CD14-positive monocyte (primary cell): ENCODE data around the gene CCDC160. TPM values are rescaled to one million over a fixed set of nuclear protein-coding genes. Genes with fewer than 3 reads are reported as not detected.

Source experiments
- DNase-seq, 3 donors: peaks; one replicate each; pipeline ENCODE4 v3.0.0-alpha.2; 2011 to 2022
- H2AFZ ChIP-seq: 2 replicates; pipeline ENCODE4 v1.6.0; 2012; ENCODE audit warnings: mild to moderate bottlenecking, low read depth, low read length, inconsistent platforms; ENCODE audit not compliant: insufficient read depth, poor library complexity, severe bottlenecking
- H3K27ac ChIP-seq, 2 donors: 1 replicate in 1 of 2; 2 replicates in 1 of 2; pipeline ENCODE4 v1.5.1; 2012 to 2013; ENCODE audit warnings: low read length in 2 of 2, control low read depth in 1 of 2, inconsistent platforms in 1 of 2, low read depth in 1 of 2, mild to moderate bottlenecking in 1 of 2
- H3K27me3 ChIP-seq, 2 donors: one replicate each; pipeline versions ENCODE4 v1.6.0 to v1.6.1; 2011 to 2013; ENCODE audit warnings: low read length in 2 of 2; ENCODE audit not compliant: control insufficient read depth in 2 of 2, insufficient read depth in 2 of 2
- H3K36me3 ChIP-seq, 2 donors: replicated peaks in 1 of 2; 1 replicate in 1 of 2; 2 replicates in 1 of 2; pipeline versions ENCODE4 v1.5.1 to v1.6.1; 2012 to 2013; ENCODE audit warnings: low read length in 2 of 2, control low read depth in 1 of 2, inconsistent platforms in 1 of 2, mild to moderate bottlenecking in 1 of 2; ENCODE audit not compliant: insufficient read depth in 2 of 2, control insufficient read depth in 1 of 2
- H3K4me1 ChIP-seq, 2 donors: 1 replicate in 1 of 2; 2 replicates in 1 of 2; pipeline versions ENCODE4 v1.5.1 to v1.6.1; 2012 to 2013; ENCODE audit warnings: low read length in 2 of 2, control low read depth in 1 of 2, inconsistent platforms in 1 of 2, mild to moderate bottlenecking in 1 of 2, moderate library complexity in 1 of 2; ENCODE audit not compliant: insufficient read depth in 2 of 2, control insufficient read depth in 1 of 2
- H3K4me2 ChIP-seq: replicated peaks from 2 replicates; pipeline ENCODE3; 2012; ENCODE audit warnings: low read length, moderate library complexity, mild to moderate bottlenecking; ENCODE audit not compliant: poor library complexity, severe bottlenecking; ENCODE audit errors: extremely low read depth
- H3K4me3 ChIP-seq, 3 experiments: fragments of 200-600 bp in 1 of 3; sonication (generic) in 1 of 3; replicated peaks in 1 of 3; 1 replicate in 2 of 3; 2 replicates in 1 of 3; pipeline ENCODE4 v1.5.1; 2011 to 2013; ENCODE audit warnings: low read length in 3 of 3, mild to moderate bottlenecking in 3 of 3, control low read depth in 2 of 3, low read depth in 2 of 3, inconsistent platforms in 1 of 3, moderate library complexity in 1 of 3
- H3K79me2 ChIP-seq: 2 replicates; pipeline ENCODE4 v1.6.0; 2012; ENCODE audit warnings: mild to moderate bottlenecking, control low read depth, inconsistent platforms, low read length, moderate library complexity; ENCODE audit not compliant: insufficient read depth
- H3K9ac ChIP-seq: 2 replicates; pipeline ENCODE4 v1.6.0; 2017; ENCODE audit warnings: low read length, mild to moderate bottlenecking; ENCODE audit not compliant: insufficient read depth, poor library complexity, severe bottlenecking
- H3K9me3 ChIP-seq, 2 donors: replicated peaks in 1 of 2; 1 replicate in 1 of 2; 2 replicates in 1 of 2; pipeline versions ENCODE4 v1.5.1 to v1.6.1; 2012 to 2013; ENCODE audit warnings: low read length in 2 of 2, control low read depth in 1 of 2; ENCODE audit not compliant: control insufficient read depth in 1 of 2, insufficient read depth in 1 of 2
- H4K20me1 ChIP-seq: 2 replicates; pipeline ENCODE4 v1.6.0; 2012; ENCODE audit warnings: mild to moderate bottlenecking, low read length, control low read depth, moderate library complexity; ENCODE audit not compliant: insufficient read depth
- H3K27ac Mint-ChIP-seq, 7 donors: one replicate each; pipeline ENCODE4 v1.8.0; 2020; ENCODE audit warnings: mild to moderate bottlenecking in 7 of 7, mixed read lengths in 7 of 7, moderate library complexity in 6 of 7, inconsistent platforms in 2 of 7
- H3K27me3 Mint-ChIP-seq, 3 donors: one replicate each; pipeline ENCODE4 v1.8.0; 2021 to 2022; ENCODE audit warnings: low read depth in 3 of 3, mild to moderate bottlenecking in 3 of 3, mixed read lengths in 3 of 3, moderate library complexity in 3 of 3, inconsistent platforms in 1 of 3
- H3K36me3 Mint-ChIP-seq, 2 donors: one replicate each; pipeline ENCODE4 v1.8.0; 2020; ENCODE audit warnings: mixed read lengths in 2 of 2, inconsistent platforms in 1 of 2, mild to moderate bottlenecking in 1 of 2
- H3K4me1 Mint-ChIP-seq: one replicate; pipeline ENCODE4 v1.8.0; 2020; ENCODE audit warnings: mild to moderate bottlenecking, mixed read lengths
- H3K4me3 Mint-ChIP-seq, 2 donors: one replicate each; pipeline ENCODE4 v1.8.0; 2020; ENCODE audit warnings: mild to moderate bottlenecking in 2 of 2, mixed read lengths in 2 of 2, moderate library complexity in 1 of 2
- H3K9me3 Mint-ChIP-seq, 7 donors: one replicate each; pipeline ENCODE4 v1.8.0; 2020 to 2022; ENCODE audit warnings: mixed read lengths in 7 of 7, mild to moderate bottlenecking in 6 of 7, moderate library complexity in 6 of 7, inconsistent platforms in 2 of 7
- CTCF ChIP-seq: fragments of 200-600 bp; IDR thresholded peaks from one replicate; pipeline ENCODE4 v1.8.0; 2022; ENCODE audit warnings: antibody characterized with exemption, mild to moderate bottlenecking
- WGBS: methylation state at CpG from one replicate; pipeline ENCODE4 v1.1.5; 2013; ENCODE audit warnings: missing lambda C conversion rate; ENCODE audit not compliant: insufficient coverage; 5-methylcytosine and 5-hydroxymethylcytosine counted together
- intact Hi-C, 2 donors: fragments of 100-400 bp; cut with micrococcal nuclease; formaldehyde crosslinking; loops; one replicate each; pipeline versions ENCODE4 v1.15.0 to v1.15.1; 2023
- polyA minus RNA-seq: library from RNA; depleted of rRNA, polyadenylated mRNA; stranded (reverse); fragments of >200 nt; gene quantifications from 2 replicates; pipeline ENCODE4 v1.2.3, GENCODE V29; 2012
- polyA plus RNA-seq, 3 donors: library from polyadenylated mRNA; depleted of rRNA in 1 of 3; unstranded in 2 of 3; stranded (reverse) in 1 of 3; fragments of 300-500 nt in 2 of 3; fragments of >200 nt in 1 of 3; fragmentation: Illumina TruSeq in 2 of 3; gene quantifications; 1 replicate in 2 of 3; 2 replicates in 1 of 3; pipeline ENCODE4 v1.2.3, GENCODE V29; 2012 to 2021
- total RNA-seq, 12 experiments: library from RNA in 1 of 12; stranded (reverse) in 1 of 12; fragments of 120-200 nt in 1 of 12; gene quantifications; one replicate each; pipeline ENCODE4 v1.2.4 and lab custom pipeline; 2013 to 2026; ENCODE audit warnings: mixed read lengths in 6 of 12, inconsistent platforms in 1 of 12

The CCDC160 gene
- not detected for total RNA-seq (2013)
- polyA plus RNA-seq (not detected), polyA minus RNA-seq (not detected in 2 replicates), total RNA-seq (lab: John Stamatoyannopoulos, UW) (0 to 0.69 (median 0) reads per million in 11 experiments)

GRCh38 chrX:134236626-134237614 lies at the start of gene CCDC160:
Gene CCDC160 (plus strand): TSS chrX:134237182. CDS start chrX:134244801, 7,619 bp downstream.
- WGBS = 3% methylated on average over 36 of the region's 70 CpGs
- H3K36me3 Mint-ChIP-seq = no peaks in the 10 kb centered on the region

More at GRCh38 chrX:134236626-134237614, at the start of gene CCDC160:
- H3K4me2 ChIP-seq = no peak within 1 kb of the TSS
- intact Hi-C loops = no loop called here
- H3K4me3 ChIP-seq = no peak within 1 kb of the TSS
- no peaks in the 10 kb centered on the region for H3K36me3 ChIP-seq
- TF ChIP-seq CTCF = no peak
- H3K79me2 ChIP-seq = no peaks in the 10 kb centered on the region
- Mint-ChIP-seq H3K27me3 (peaks cover 24 to 42% (median 36%) of the 10 kb centered on the region in 3 donors), H3K4me1 (no peaks in the 10 kb centered on the region), H3K4me3 (peak within 1 kb of the TSS in 1 of 2 donors; percentile 30), H3K27ac (no peak within 1 kb of the TSS), H3K9me3 (peaks cover 0 to 5% (median 2%) of the 10 kb centered on the region in 7 donors)
- H2AFZ ChIP-seq = no peak within 1 kb of the TSS
- no peak within 1 kb of the TSS for H3K9ac ChIP-seq
- no peak within 1 kb of the TSS for H3K27ac ChIP-seq
- DNase-seq = no peak
- peaks cover 15 to 26% of the 10 kb centered on the region in 2 donors for H3K27me3 ChIP-seq
- peaks cover 0 to 3% of the 10 kb centered on the region in 2 donors for H3K9me3 ChIP-seq
- H4K20me1 ChIP-seq = no peaks in the 10 kb centered on the region
- H3K4me1 ChIP-seq = peaks cover 0 to 3% of the 10 kb centered on the region in 2 donors
